ENCODE measurements around the gene RNF40. TPM values are rescaled to one million over a fixed set of nuclear protein-coding genes. Genes with fewer than 3 reads are reported as not detected.

The RNF40 gene
- total RNA-seq, 4 donors from 2014 or later = 55.3 to 105 (median 77.8) TPM

GRCh38 chr16:30720694-30721093 lies 41.4 kb upstream of the RNF40 start:
- no peaks in the 10 kb centered on the region for H3K27me3 ChIP-seq
- TF ChIP-seq EP300 (IDR thresholded peaks at IDR 0.05; ENCODE audit: low read depth) (no peak), CTCF (IDR thresholded peaks at IDR 0.05) (no peak)
- no peak for DNase-seq
- H3K27ac ChIP-seq = peak overlapping the region in 1 of 4 donors; percentile 1
- intact Hi-C loops (cut with DNase I; ENCODE audit: low total_unique reads) = no loop called here
- H3K36me3 ChIP-seq = peaks cover 0 to 85% (median 48%) of the 10 kb centered on the region in 4 donors
- in situ Hi-C loops (cut with MboI; ENCODE audit: low pct_ligation_motif_present in 1 of 4, low pct_unique_long_range_greater_than_20kb in 1 of 4, low sequenced_read_pairs in 3 of 4) = no loop called here
- H3K4me3 ChIP-seq = no peak overlapping the region
- WGBS, 2 donors (ENCODE audit: low coverage in 1 of 2) = 84 to 100% methylated on average over 3 to 9 of the region's 9 CpGs
- peaks cover 2 to 17% (median 13%) of the 10 kb centered on the region in 4 donors for H3K4me1 ChIP-seq
- H3K9me3 ChIP-seq = no peaks in the 10 kb centered on the region

- H3K4me3 ChIP-seq = no peak overlapping the region
- in situ Hi-C loops (cut with MboI; ENCODE audit: low pct_ligation_motif_present in 1 of 4, low pct_unique_long_range_greater_than_20kb in 1 of 4, low sequenced_read_pairs in 3 of 4) = no loop called here
- 94% methylated on average over 8 of the region's 8 CpGs; no CpG with 5 or more reads in 1 of the 2 donors for WGBS, 2 donors (ENCODE audit: low coverage in 1 of 2)
- H3K36me3 ChIP-seq = peaks cover 0 to 81% (median 46%) of the 10 kb centered on the region in 4 donors
- peaks cover 4 to 22% (median 18%) of the 10 kb centered on the region in 4 donors for H3K4me1 ChIP-seq
- intact Hi-C loops (cut with DNase I; ENCODE audit: low total_unique reads) = no loop called here
- DNase-seq = no peak
- TF ChIP-seq CTCF (IDR thresholded peaks at IDR 0.05) (no peak), POLR2AphosphoS5 (IDR thresholded peaks at IDR 0.05) (no peak), POLR2A (IDR thresholded peaks at IDR 0.05) (no peak), EP300 (IDR thresholded peaks at IDR 0.05; ENCODE audit: low read depth) (no peak)
- H3K27me3 ChIP-seq = no peaks in the 10 kb centered on the region
- peak overlapping the region in 2 of 4 donors; percentile 1 to 46 for H3K27ac ChIP-seq
- no peaks in the 10 kb centered on the region for H3K9me3 ChIP-seq
Observed at GRCh38 chr16:30721167-30721566, 41.0 kb upstream of the RNF40 start.

- no peaks in the 10 kb centered on the region for H3K27me3 ChIP-seq
- DNase-seq = no peak
- H3K4me3 ChIP-seq = no peak overlapping the region
- in situ Hi-C loops (cut with MboI; ENCODE audit: low pct_ligation_motif_present in 1 of 4, low pct_unique_long_range_greater_than_20kb in 1 of 4, low sequenced_read_pairs in 3 of 4) = no loop called here
- peak in 1 of 3 donors; percentile 17 for TF ChIP-seq POLR2AphosphoS5 (IDR thresholded peaks at IDR 0.05)
- no peak for TF ChIP-seq CTCF (IDR thresholded peaks at IDR 0.05)
- 80% methylated on average over 1 of the region's 1 CpG for WGBS, 2 donors (ENCODE audit: low coverage in 1 of 2)
- H3K27ac ChIP-seq = peak overlapping the region in 2 of 4 donors; percentile 1 to 46
- peaks cover 4 to 26% (median 20%) of the 10 kb centered on the region in 4 donors for H3K4me1 ChIP-seq
- peaks cover 0 to 80% (median 44%) of the 10 kb centered on the region in 4 donors for H3K36me3 ChIP-seq
- intact Hi-C loops (cut with DNase I; ENCODE audit: low total_unique reads) = no loop called here
- no peaks in the 10 kb centered on the region for H3K9me3 ChIP-seq
Observed at GRCh38 chr16:30721606-30722005, 40.5 kb upstream of the RNF40 start.

- no peak overlapping the region for H3K4me3 ChIP-seq
- H3K4me1 ChIP-seq = peaks cover 4 to 28% (median 21%) of the 10 kb centered on the region in 4 donors
- H3K36me3 ChIP-seq = peaks cover 0 to 73% (median 41%) of the 10 kb centered on the region in 4 donors
- WGBS, 2 donors (ENCODE audit: low coverage in 1 of 2) = 67 to 70% methylated on average over 3 to 6 of the region's 6 CpGs
- intact Hi-C loops (cut with DNase I; ENCODE audit: low total_unique reads) (no loop called here), in situ Hi-C loops (cut with MboI; ENCODE audit: low pct_ligation_motif_present in 1 of 4, low pct_unique_long_range_greater_than_20kb in 1 of 4, low sequenced_read_pairs in 3 of 4) (no loop called here)
- H3K27me3 ChIP-seq = no peaks in the 10 kb centered on the region
- no peak for DNase-seq
- TF ChIP-seq POLR2AphosphoS5 (IDR thresholded peaks at IDR 0.05) (no peak), CTCF (IDR thresholded peaks at IDR 0.05) (peak in 1 of 5 experiments; percentile 21), POLR2A (IDR thresholded peaks at IDR 0.05) (no peak)
- no peaks in the 10 kb centered on the region for H3K9me3 ChIP-seq
- H3K27ac ChIP-seq = peak overlapping the region in 2 of 4 donors; percentile 7 to 46
Observed at GRCh38 chr16:30722443-30722842, 39.7 kb upstream of the RNF40 start.

Data from transverse colon (tissue), 4 donors.